ENCODE measurements around the gene DPAGT1. TPM values are rescaled to one million over a fixed set of nuclear protein-coding genes. Genes with fewer than 3 reads are reported as not detected.

Gene DPAGT1
- polyA plus RNA-seq, 1 experiment, result 67.4 TPM

- peak within 1 kb of the TSS; percentile 87 for H3K4me3 ChIP-seq (ENCODE audit: low read depth, low read length)
- CTCF ChIA-PET, result interaction anchor here (0.9 to 1.3 kb wide), 3 partner anchors 11 to 80 kb away, joined by 3 to 4 read pairs (median 3); no protein-coding TSS in a partner anchor
These were observed 44.5 kb downstream of the DPAGT1 start, which contains the start of gene HYOU1 for GRCh38 chr11:119057000-119057769. TSS of gene HYOU1 (minus strand) at chr11:119057205. CDS start at chr11:119056160, 1,045 bp downstream.

DNA sequence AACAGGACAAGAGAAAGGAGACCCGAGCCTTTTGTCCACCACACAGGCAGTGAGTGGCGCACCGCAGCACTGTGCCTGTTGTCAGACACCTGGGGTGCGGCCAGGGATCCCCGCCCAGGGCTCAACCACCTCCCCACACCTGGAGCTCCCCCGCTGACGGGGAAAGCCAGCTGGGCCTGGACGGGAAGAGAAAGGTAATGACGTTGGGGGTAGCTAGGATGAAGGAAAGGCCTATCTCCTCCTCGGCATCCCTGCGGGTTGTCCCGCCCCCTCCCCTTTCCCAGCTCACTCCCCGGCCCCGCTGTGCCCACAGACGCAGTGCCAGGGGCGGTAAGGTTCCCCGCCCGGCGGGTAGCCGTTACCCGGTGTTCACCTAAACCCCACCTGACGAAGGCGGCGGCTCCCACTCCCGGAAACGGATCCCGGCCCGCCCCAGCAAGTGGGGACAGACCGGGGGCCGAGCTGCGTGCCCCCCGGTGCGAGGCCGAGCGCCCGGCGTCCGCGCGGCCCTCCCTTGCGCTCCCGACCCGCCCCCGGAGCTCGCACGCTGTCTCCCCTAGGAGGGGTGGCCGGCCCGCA, 45.1 kb downstream of the DPAGT1 start:
- no peak for DNase-seq (ENCODE audit: low read depth)
- CTCF ChIA-PET, result interaction anchor here (0.9 to 1.5 kb wide), 4 partner anchors 11 to 79 kb away, joined by 3 to 4 read pairs (median 3); partner anchors contain the start of gene C2CD2L

More at GRCh38 chr11:119057000-119057769, 44.5 kb downstream of the DPAGT1 start, which contains the start of gene HYOU1:
- POLR2A ChIA-PET, result no interaction called here
- peak; percentile 61 for DNase-seq (ENCODE audit: low read depth)
- no peaks in the 10 kb centered on the region for H3K27me3 ChIP-seq (ENCODE audit: control insufficient read depth, insufficient read depth, low read length)
- peaks cover 19% of the 10 kb centered on the region for H3K36me3 ChIP-seq (ENCODE audit: control insufficient read depth, insufficient read depth, low read length)
- TF ChIP-seq CTCF (IDR thresholded peaks at IDR 0.05; ENCODE audit: insufficient read depth, low read depth, low read length), result peak; percentile 41

GRCh38 chr11:119055901-119056300, 45.8 kb downstream of the DPAGT1 start:
- no peak; the same call in 1 of the 2 replicates for TF ChIP-seq CTCF (IDR thresholded peaks at IDR 0.05; ENCODE audit: insufficient read depth, low read depth, low read length)
- Histone ChIP-seq H3K4me3 (ENCODE audit: low read depth, low read length) (peak overlapping the region; percentile 87), H3K27me3 (ENCODE audit: control insufficient read depth, insufficient read depth, low read length) (no peaks in the 10 kb centered on the region), H3K36me3 (ENCODE audit: control insufficient read depth, insufficient read depth, low read length) (peaks cover 32% of the 10 kb centered on the region)
- DNase-seq (ENCODE audit: low read depth), result no peak
- CTCF ChIA-PET, result interaction anchor here (0.9 to 1.5 kb wide), 5 partner anchors 10 to 79 kb away, joined by 3 to 4 read pairs (median 3); partner anchors contain the start of gene C2CD2L
- POLR2A ChIA-PET, result no interaction called here

More for the DNA sequence above, 45.1 kb downstream of the DPAGT1 start:
- Histone ChIP-seq H3K36me3 (ENCODE audit: control insufficient read depth, insufficient read depth, low read length) (peaks cover 26% of the 10 kb centered on the region), H3K4me3 (ENCODE audit: low read depth, low read length) (peak overlapping the region; percentile 87), H3K27me3 (ENCODE audit: control insufficient read depth, insufficient read depth, low read length) (no peaks in the 10 kb centered on the region)
- POLR2A ChIA-PET, result no interaction called here
- TF ChIP-seq CTCF (IDR thresholded peaks at IDR 0.05; ENCODE audit: insufficient read depth, low read depth, low read length), result no peak

DNA sequence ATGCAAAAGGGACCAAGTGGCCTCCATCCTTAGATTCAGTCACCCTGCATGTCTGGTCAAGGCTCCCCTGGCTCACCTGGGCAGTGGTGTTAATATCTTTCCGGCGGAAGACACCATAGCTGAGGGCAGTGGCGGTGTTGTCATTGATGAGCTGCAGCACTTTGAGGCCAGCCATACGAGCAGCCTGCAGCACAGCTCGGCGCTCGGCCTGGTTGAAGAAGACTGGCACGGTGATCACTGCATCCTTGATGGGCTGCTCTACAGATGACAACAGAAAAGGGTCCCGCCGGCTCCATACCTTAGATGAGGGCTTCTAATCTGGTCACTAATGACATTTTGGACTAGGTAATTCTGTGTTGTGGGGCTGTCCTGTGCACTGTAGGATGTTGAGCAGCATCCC, 47.2 kb downstream of the DPAGT1 start:
- CTCF ChIA-PET, result no interaction called here
- POLR2A ChIA-PET, result no interaction called here
- DNase-seq (ENCODE audit: low read depth), result no peak
- Histone ChIP-seq H3K36me3 (ENCODE audit: control insufficient read depth, insufficient read depth, low read length) (peaks cover 35% of the 10 kb centered on the region), H3K27me3 (ENCODE audit: control insufficient read depth, insufficient read depth, low read length) (no peaks in the 10 kb centered on the region), H3K4me3 (ENCODE audit: low read depth, low read length) (no peak overlapping the region)
- no peak for TF ChIP-seq CTCF (IDR thresholded peaks at IDR 0.05; ENCODE audit: insufficient read depth, low read depth, low read length)

DNA sequence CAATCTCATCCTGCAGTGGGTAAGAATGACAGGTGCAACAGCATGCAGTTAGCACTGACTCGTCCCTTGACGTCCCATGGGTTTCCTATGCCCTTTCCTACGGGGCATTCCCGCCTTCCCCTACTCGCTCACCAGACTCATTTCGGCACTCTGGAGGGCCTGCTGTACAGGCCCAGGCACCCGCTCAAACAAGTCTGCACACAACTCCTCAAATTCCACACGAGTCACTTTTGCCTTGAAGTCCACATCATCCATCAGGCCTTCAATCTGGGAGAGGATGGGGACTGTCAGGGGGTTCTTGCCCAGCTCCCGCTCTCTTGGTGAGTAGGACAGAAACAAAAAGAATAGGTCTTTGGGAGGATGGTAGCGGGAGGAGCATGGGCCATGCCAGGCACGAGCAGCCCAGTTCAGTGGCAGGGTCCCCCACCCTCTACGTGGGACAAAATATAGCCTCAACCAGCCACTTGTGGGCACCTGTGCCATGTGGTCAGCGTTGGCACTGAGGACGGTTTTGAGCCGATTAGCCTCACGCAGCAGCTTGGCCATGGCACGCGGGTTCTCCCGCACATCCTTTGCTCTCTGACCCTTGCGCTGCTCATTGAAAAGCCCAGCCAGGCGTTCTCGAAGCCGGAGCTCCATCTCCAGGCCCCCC, 49.4 kb downstream of the DPAGT1 start:
- no peak for TF ChIP-seq CTCF (IDR thresholded peaks at IDR 0.05; ENCODE audit: insufficient read depth, low read depth, low read length)
- DNase-seq (ENCODE audit: low read depth), result no peak
- ChIA-PET POLR2A (no interaction called here), CTCF (no interaction called here)
- Histone ChIP-seq H3K27me3 (ENCODE audit: control insufficient read depth, insufficient read depth, low read length) (no peaks in the 10 kb centered on the region), H3K4me3 (ENCODE audit: low read depth, low read length) (no peak overlapping the region), H3K36me3 (ENCODE audit: control insufficient read depth, insufficient read depth, low read length) (peaks cover 54% of the 10 kb centered on the region)
